ENCODE data around the gene PALB2. TPM values are rescaled to one million over a fixed set of nuclear protein-coding genes. Genes with fewer than 3 reads are reported as not detected.
"Not testable (repeated sequence)": the region's sequence is repeated elsewhere in the genome, so short reads cannot be mapped to it uniquely, and the experiment has no call there.

Gene PALB2
- total RNA-seq, 1 experiment from 2014 or later, result 21.7 TPM

DNA sequence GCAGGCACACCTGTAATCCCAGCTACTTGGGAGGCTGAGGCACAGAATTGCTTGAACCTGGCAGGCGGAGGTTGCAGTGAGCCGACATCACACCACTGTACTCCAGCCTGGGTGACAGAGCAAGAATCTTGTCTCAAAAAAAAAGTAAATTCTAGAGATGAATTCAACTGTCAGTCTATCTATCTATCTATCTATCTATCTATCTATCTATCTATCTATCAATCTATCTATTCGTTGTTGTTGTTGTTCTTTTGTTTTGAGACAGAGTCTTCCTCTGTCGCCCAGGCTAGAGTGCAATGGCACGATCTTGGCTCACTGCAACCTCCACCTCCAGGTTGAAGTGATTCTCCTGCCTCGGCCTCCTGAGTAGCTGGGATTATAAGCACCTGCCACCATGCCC, 30.2 kb downstream of the PALB2 start:
- peaks cover 12% of the 10 kb centered on the region for H3K36me3 ChIP-seq (replicated peaks; ENCODE audit: control insufficient read depth, insufficient read depth, low read length)
- not testable (repeated sequence) for H3K27me3 ChIP-seq (ENCODE audit: control insufficient read depth, insufficient read depth, low read length); DNase-seq; H3K4me3 ChIP-seq (ENCODE audit: insufficient read depth, low read depth, low read length)

DNA sequence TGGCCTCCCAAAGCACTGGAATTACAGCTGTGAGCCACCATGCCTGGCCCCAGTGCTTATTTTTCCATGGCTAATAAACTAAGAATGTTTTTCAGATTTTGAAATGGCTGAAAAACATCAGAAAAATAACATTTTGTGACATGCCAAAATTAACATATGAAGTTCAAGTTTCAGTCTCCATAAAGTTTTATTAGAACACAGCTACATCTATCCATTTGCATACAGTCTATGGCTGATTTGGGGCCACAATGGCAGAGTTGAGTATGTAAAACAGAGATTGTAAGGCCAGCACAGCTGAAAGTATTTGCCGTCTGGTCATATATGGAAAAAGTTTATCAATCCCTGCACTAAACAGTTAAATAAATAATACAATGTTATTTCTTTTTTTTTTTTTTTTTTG, 31.2 kb downstream of the PALB2 start:
- Histone ChIP-seq H3K4me3 (ENCODE audit: insufficient read depth, low read depth, low read length) (no peak overlapping the region), H3K36me3 (replicated peaks; ENCODE audit: control insufficient read depth, insufficient read depth, low read length) (peaks cover 12% of the 10 kb centered on the region), H3K27me3 (ENCODE audit: control insufficient read depth, insufficient read depth, low read length) (no peaks in the 10 kb centered on the region)
- DNase-seq, result no peak

DNA sequence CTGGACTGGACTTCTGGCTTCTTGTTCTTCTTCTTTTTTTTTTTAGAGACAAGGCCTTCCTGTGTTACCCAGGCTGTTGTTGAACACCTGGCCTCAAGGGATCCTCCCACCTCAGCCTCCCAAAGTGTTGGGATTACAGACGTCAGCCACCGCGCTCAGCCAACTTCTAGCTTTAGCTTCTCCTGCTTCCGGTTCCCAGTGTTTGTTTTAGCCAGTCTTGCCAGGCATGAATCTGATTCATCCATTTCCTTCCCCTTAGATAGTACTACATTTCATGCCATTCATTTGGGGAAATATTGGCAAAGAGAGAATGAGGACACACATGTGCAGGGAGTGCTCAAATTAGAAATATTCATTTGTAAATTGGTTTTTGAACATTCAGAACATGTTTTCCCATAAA, 32.9 kb downstream of the PALB2 start:
- peaks cover 12% of the 10 kb centered on the region for H3K36me3 ChIP-seq (replicated peaks; ENCODE audit: control insufficient read depth, insufficient read depth, low read length)
- no peak overlapping the region for H3K4me3 ChIP-seq (ENCODE audit: insufficient read depth, low read depth, low read length)
- DNase-seq, result no peak
- no peaks in the 10 kb centered on the region for H3K27me3 ChIP-seq (ENCODE audit: control insufficient read depth, insufficient read depth, low read length)

DNA sequence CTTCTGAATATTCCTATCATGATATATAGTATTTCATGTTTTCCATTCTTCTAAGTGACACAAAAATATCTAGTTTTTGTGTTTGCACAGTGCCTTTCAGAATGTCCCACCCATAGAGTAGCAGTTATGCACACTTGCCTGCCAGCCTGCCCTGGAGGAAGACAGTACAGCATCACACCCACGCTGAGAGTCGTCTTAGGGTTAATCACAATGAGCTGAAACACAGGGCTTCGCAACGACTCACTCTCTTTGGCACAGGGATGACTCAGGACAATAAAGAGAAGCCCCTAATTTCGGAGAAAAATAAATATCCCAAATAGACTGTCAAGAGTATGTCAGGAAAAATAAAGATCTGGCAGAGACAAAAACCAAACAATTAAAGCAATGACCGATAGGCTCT, 33.4 kb downstream of the PALB2 start:
- no peak for DNase-seq
- H3K4me3 ChIP-seq (ENCODE audit: insufficient read depth, low read depth, low read length), result no peak overlapping the region
- H3K36me3 ChIP-seq (replicated peaks; ENCODE audit: control insufficient read depth, insufficient read depth, low read length), result peaks cover 12% of the 10 kb centered on the region
- no peaks in the 10 kb centered on the region for H3K27me3 ChIP-seq (ENCODE audit: control insufficient read depth, insufficient read depth, low read length)

DNA sequence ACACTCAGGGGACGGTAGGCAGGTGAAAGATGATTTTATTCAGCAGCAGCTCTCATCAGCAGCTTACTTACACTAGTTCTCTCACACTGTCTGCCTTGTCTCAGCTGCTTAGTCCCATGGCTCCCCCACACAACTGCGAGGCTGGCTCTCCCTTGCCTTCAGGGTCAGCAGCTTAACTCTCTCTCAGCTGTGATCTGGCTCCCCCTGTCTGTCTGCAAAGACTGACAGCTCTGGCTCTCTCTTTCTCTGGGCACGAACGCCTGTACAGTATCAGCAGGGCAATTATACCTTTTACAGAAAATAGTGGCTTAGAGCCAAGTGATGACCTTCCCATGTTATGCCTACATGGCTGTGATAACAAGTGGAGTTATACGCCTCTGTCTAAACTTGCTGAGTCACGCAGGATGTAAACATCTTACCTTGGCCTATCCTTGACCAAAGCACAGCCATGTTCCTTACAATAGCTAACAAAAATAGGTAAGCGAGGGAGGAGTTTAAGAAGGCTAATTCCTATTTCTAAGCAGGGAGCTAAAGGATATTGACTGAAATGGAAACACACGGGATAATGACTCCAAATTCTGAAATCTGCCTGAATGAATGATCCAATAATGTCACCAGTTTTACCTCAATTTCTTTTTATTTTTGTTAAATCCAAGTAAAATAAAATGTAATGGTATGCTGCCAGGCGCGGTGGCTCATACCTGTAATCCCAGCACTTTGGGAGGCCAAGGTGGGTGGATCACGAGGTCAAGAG, 43.9 kb downstream of the PALB2 start:
- DNase-seq, result peak; percentile 55
- H3K36me3 ChIP-seq (replicated peaks; ENCODE audit: control insufficient read depth, insufficient read depth, low read length), result peaks cover 10% of the 10 kb centered on the region
- no peak overlapping the region for H3K4me3 ChIP-seq (ENCODE audit: insufficient read depth, low read depth, low read length)
- no peaks in the 10 kb centered on the region for H3K27me3 ChIP-seq (ENCODE audit: control insufficient read depth, insufficient read depth, low read length)

DNA sequence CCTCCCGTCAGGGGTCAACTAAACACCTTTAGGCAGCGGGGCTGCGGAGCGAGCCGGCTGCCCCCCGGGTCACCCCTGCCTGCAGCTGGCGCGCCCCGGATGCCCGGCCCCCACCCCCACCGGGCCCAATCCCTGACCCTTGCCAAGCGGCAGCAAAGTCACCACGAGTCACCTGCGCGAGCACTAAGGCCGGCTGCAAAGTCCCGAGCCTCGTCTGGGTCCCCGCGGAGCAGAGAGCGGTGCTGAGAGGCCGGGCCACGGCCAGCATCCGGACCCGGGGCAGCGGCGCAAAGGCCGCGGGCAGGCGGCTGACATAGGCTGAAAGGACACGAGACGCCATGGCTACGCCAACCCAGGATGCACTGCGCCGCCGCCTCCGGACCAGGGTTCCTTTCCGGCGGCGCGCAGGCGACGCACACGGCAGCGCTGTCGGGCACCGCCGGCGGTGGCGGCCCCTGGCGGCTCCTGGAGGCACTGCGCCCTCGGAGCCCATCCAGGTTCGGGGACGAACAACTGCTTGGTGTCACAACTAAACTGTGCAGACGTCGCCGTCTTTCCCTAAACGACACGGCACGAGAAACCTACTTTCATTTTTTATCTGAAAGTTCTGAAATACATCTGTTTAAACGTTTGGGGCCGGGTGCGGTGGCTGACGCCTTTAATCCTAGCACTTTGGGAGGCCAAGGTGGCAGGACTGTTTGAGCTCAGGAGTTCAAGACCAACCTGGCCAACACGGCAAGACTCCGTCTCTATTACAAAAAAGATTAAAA, 45.0 kb downstream of the PALB2 start, which contains the start of gene NDUFAB1:
TSS of gene NDUFAB1 (minus strand) at position 366 of the 770 bp plus-strand sequence. CDS start at position 340, 26 bp downstream.
- Histone ChIP-seq H3K36me3 (replicated peaks; ENCODE audit: control insufficient read depth, insufficient read depth, low read length) (peaks cover 16% of the 10 kb centered on the region), H3K27me3 (ENCODE audit: control insufficient read depth, insufficient read depth, low read length) (no peaks in the 10 kb centered on the region), H3K4me3 (ENCODE audit: insufficient read depth, low read depth, low read length) (peak within 1 kb of the TSS; percentile 92)
- DNase-seq, result peak; percentile 93

DNA sequence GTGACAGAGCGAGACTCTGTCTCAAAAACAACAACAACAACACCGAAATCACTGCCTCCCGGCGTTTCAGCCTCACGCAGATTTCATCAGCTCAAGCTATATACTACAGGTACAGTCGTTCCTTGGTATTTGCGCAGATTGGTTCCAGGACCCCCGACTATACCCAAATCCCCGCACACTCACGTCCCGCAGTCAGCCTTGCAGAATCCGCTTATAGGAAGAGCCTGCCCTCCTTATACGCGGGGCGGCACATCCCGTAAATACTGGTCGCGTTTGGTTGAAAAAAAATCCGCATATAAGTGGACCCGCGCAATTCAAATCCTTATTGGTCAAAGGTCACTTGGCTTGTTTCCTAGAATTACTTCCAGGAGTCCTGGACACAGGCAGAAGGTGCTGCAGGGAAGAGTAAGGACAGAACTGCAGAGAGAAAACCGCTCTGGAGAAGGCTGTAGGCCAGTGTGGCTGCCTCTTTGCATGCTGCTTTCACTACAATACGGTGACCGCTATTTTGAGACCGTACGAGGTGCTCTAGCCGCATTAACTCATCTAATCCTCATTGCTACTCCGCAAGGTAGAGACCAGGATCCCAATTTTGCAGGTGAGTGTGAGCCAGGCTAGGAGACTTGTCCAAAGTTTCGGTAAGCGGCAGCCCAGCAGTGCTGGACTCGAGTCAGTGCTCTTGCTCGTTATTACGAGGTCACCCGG, 45.7 kb downstream of the PALB2 start:
- H3K27me3 ChIP-seq (ENCODE audit: control insufficient read depth, insufficient read depth, low read length), result no peaks in the 10 kb centered on the region
- H3K36me3 ChIP-seq (replicated peaks; ENCODE audit: control insufficient read depth, insufficient read depth, low read length), result peaks cover 20% of the 10 kb centered on the region
- DNase-seq, result no peak
- H3K4me3 ChIP-seq (ENCODE audit: insufficient read depth, low read depth, low read length), result peak overlapping the region; percentile 92

DNA sequence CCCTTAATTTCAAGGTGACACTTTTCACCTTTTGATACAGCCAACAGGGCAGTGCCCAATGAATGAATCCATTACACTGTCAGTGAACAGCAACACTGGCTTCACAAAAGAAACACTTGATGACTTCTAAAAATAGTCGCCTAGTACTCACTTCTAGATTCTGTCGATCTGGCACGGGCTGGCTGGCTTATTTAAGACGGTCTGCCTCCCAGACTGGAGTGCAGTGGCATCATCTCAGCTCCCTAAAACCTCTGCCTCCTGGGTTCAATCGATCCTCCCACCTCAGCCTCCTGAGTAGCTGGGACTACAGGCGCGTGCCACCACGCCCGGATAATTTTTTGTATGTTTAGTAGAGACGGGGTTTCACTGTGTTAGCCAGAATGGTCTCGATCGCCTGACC, 46.9 kb downstream of the PALB2 start:
- DNase-seq, result no peak
- Histone ChIP-seq H3K4me3 (ENCODE audit: insufficient read depth, low read depth, low read length) (no peak overlapping the region), H3K27me3 (ENCODE audit: control insufficient read depth, insufficient read depth, low read length) (no peaks in the 10 kb centered on the region), H3K36me3 (replicated peaks; ENCODE audit: control insufficient read depth, insufficient read depth, low read length) (peaks cover 22% of the 10 kb centered on the region)

DNA sequence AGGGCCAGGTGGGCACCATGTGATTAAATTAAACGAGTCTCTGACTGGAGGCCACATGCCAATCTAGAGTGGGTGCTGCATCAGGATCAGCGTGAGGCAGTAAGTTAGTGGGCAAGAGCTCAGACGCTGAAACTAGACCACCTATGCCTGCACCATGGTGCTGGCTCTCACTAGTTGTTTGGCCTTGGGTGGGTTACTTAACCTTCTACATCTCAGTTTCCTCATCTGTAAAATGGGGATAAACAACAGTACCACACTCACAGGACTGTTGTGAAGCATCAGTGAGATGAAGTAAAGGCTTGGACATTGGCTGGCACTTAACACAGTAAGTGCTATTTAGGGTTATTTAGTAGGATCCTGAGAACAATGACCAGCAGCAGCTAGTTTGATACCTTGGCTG, 50.9 kb downstream of the PALB2 start:
- no peak for DNase-seq
- Histone ChIP-seq H3K36me3 (replicated peaks; ENCODE audit: control insufficient read depth, insufficient read depth, low read length) (peaks cover 30% of the 10 kb centered on the region), H3K27me3 (ENCODE audit: control insufficient read depth, insufficient read depth, low read length) (no peaks in the 10 kb centered on the region), H3K4me3 (ENCODE audit: insufficient read depth, low read depth, low read length) (no peak overlapping the region)

DNA sequence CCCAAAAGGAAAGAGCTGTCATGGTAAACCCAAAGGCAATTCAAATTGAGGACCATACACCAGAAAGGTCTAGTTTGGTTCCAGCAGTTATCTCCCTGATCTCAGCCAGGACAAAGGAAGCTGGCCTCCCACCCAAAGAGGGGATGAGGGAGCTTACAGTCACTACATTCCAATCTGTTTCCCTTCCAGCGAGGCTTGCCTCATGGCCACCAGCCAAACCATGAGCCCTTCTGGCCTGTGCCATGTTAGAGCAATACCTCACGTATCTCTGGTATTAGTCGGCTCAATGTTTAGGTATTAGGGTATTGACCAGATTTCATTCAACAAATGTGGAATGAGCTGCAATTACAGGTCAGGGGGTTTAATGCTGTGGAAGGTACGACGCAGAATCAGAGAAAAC, 53.4 kb downstream of the PALB2 start:
- H3K36me3 ChIP-seq (replicated peaks; ENCODE audit: control insufficient read depth, insufficient read depth, low read length), result peaks cover 32% of the 10 kb centered on the region
- no peak for DNase-seq

DNA sequence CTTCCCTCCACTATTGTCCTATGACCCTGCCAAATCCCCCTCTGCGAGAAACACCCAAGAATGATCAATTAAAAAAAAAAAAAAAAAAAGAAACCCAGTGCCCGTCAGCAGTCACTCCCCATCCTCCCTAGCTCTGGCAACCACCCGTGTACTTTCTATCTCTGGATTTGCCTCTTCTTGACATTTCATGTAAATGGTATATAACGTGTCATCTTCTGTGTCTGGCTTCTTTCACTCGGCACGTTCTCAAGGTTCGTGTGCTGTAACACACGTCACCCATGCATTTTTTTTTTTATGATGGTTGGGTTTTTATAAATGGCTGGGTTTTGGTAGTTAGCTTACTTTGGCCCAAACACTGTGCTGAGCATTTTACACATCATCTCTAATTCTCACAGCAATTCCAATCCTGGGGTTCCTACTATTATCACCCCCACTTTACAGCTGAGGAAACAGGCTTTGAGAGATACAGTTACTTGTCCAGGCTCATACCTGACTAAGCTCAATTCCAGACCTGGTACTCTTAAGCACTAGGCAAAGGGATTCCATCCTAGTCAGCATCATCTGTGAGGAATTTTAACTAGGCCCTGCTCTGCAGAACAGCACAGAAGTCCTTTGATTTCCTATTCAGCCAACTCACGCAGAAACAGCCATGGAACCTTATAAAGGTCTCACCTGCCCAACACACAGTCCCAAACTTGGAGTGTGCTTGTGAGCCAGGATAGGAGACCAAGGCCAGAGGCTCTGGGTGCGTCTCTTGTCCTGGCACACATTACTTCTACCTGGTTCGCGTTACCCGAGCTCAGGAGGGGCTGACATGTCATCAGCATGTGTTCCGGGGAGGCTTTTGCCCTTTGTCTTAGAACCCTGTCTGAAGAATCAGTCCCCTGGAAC, 56.7 kb downstream of the PALB2 start:
- Histone ChIP-seq H3K36me3 (replicated peaks; ENCODE audit: control insufficient read depth, insufficient read depth, low read length) (peaks cover 23% of the 10 kb centered on the region), H3K27me3 (ENCODE audit: control insufficient read depth, insufficient read depth, low read length) (no peaks in the 10 kb centered on the region), H3K4me3 (ENCODE audit: insufficient read depth, low read depth, low read length) (no peak overlapping the region)
- DNase-seq, result no peak

More for the DNA sequence above, 53.4 kb downstream of the PALB2 start:
- Histone ChIP-seq H3K4me3 (ENCODE audit: insufficient read depth, low read depth, low read length) (no peak overlapping the region), H3K27me3 (ENCODE audit: control insufficient read depth, insufficient read depth, low read length) (no peaks in the 10 kb centered on the region)

DNA sequence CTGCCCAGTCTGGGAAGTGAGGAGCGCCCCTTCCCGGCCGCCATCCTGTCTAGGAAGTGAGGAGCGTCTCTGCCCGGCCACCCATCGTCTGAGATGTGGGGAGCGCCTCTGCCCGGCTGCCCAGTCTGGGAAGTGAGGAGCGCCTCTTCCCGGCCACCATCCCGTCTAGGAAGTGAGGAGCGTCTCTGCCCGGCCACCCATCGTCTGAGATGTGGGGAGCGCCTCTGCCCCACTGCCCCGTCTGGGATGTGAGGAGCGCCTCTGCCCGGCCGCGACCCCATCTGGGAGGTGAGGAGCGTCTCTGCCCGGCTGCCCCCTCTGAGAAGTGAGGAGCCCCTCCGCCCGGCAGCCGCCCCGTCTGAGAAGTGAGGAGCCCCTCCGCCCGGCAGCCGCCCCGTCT, 57.8 kb downstream of the PALB2 start:
- H3K4me3 ChIP-seq (ENCODE audit: insufficient read depth, low read depth, low read length); DNase-seq; H3K27me3 ChIP-seq (ENCODE audit: control insufficient read depth, insufficient read depth, low read length): not testable (repeated sequence)
- peaks cover 21% of the 10 kb centered on the region for H3K36me3 ChIP-seq (replicated peaks; ENCODE audit: control insufficient read depth, insufficient read depth, low read length)

DNA sequence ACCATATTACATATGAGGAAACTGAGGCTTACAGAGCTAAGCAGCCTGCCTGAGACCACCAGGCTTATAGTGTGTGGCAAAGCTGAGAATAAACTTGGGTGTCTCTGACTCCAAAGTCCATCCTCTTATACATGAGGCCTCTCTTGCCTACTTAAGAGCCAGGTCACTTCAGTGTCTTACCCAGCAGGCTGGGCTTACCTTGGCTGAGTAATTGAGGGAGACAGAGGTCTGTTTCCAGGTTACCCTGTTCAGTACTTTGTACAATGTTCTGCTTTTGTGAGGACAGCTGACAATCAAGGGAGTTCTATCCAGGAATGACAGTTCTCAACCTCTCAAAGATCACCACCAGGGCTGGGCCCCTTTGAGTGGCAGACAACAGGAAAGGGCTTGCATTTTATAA, 59.3 kb downstream of the PALB2 start:
- Histone ChIP-seq H3K27me3 (ENCODE audit: control insufficient read depth, insufficient read depth, low read length) (no peaks in the 10 kb centered on the region), H3K36me3 (replicated peaks; ENCODE audit: control insufficient read depth, insufficient read depth, low read length) (peaks cover 18% of the 10 kb centered on the region), H3K4me3 (ENCODE audit: insufficient read depth, low read depth, low read length) (no peak overlapping the region)
- DNase-seq, result no peak

DNA sequence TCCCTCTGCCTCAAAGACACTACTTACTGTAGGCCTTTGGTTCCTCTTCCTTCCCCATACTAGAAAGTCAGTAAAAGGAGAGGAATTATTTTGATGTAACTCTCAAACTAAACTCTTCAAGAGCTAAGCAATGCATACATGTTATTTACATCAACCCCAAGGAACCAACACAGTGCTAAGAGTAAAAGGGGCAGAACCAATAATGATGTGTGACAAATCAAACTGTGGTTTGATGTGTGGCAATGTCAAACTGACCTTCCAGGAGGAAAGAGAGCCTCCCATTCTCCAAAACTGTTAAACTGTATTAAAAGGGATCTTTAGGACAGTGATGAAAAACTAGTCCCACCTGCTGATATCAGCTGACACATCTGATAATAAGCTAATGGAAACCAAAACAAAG, 60.7 kb downstream of the PALB2 start:
- Histone ChIP-seq H3K27me3 (ENCODE audit: control insufficient read depth, insufficient read depth, low read length) (no peaks in the 10 kb centered on the region), H3K4me3 (ENCODE audit: insufficient read depth, low read depth, low read length) (no peak overlapping the region), H3K36me3 (replicated peaks; ENCODE audit: control insufficient read depth, insufficient read depth, low read length) (peaks cover 17% of the 10 kb centered on the region)
- DNase-seq, result no peak
